Measurements from ENCODE around the gene GRID2. TPM values are rescaled to one million over a fixed set of nuclear protein-coding genes. Genes with fewer than 3 reads are reported as not detected.

GRID2 gene
- total and polyA plus RNA-seq, 10 of the 15 experiments (the other 5 are each of a cell fraction or from before 2014, with no cell fraction given): not detected

GRCh38 chr4:92299152-92299551 lies 4.6 kb upstream of the GRID2 start:
- no TSS peak for BruUV-seq (replicated peaks)
- no peak for ATAC-seq
- H3K9me3 ChIP-seq (replicated peaks; ENCODE audit: control insufficient read depth, insufficient read depth, low read length): no peaks in the 10 kb centered on the region
- H3K4me1 ChIP-seq (ENCODE audit: control insufficient read depth, insufficient read depth, low read length): no peaks in the 10 kb centered on the region
- H3K36me3 ChIP-seq (ENCODE audit: control insufficient read depth in 2 of 2, insufficient read depth in 2 of 2, low read length in 1 of 2): no peaks in the 10 kb centered on the region
- H3K27ac ChIP-seq (ENCODE audit: control insufficient read depth, insufficient read depth): no peak overlapping the region
- intact Hi-C loops (cut with micrococcal nuclease; ENCODE audit: unreplicated experiment): no loop called here
- SMC1A ChIA-PET (ENCODE audit: uncharacterized antibody, unreplicated experiment): no interaction called here
- POLR2A ChIA-PET: no interaction called here
- no peak for TF ChIP-seq MLLT1 (IDR thresholded peaks at IDR 0.05)
- TF ChIP-seq BRCA1 (IDR thresholded peaks at IDR 0.05; ENCODE audit: low read depth, low read length): no peak
- no peak for TF ChIP-seq KLF5 (IDR thresholded peaks at IDR 0.05; ENCODE audit: partially characterized antibody)
- TF ChIP-seq SP1 (IDR thresholded peaks at IDR 0.05; ENCODE audit: low read depth, low read length): no peak
- TF ChIP-seq, protein P1, sequence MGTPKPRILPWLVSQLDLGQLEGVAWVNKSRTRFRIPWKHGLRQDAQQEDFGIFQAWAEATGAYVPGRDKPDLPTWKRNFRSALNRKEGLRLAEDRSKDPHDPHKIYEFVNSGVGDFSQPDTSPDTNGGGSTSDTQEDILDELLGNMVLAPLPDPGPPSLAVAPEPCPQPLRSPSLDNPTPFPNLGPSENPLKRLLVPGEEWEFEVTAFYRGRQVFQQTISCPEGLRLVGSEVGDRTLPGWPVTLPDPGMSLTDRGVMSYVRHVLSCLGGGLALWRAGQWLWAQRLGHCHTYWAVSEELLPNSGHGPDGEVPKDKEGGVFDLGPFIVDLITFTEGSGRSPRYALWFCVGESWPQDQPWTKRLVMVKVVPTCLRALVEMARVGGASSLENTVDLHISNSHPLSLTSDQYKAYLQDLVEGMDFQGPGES (IDR thresholded peaks at IDR 0.05): no peak
- TF ChIP-seq ETV6 (conservative IDR thresholded peaks at IDR 0.05 in 1 of 2, IDR thresholded peaks at IDR 0.05 in 1 of 2; ENCODE audit: borderline replicate concordance in 1 of 2, low read depth in 1 of 2): no peak
- TF ChIP-seq BHLHE40 (IDR thresholded peaks at IDR 0.05; ENCODE audit: borderline replicate concordance in 1 of 2, low read depth in 2 of 2, low read length in 1 of 2): no peak
- TF ChIP-seq SMAD5 (IDR thresholded peaks at IDR 0.05; ENCODE audit: low read depth): no peak
- no peak for TF ChIP-seq MYC (IDR thresholded peaks at IDR 0.05; ENCODE audit: insufficient read depth, insufficient read length, insufficient replicate concordance, low read length, severe bottlenecking)
- TF ChIP-seq LARP7 (IDR thresholded peaks at IDR 0.05): no peak
- TF ChIP-seq SREBF1 (IDR thresholded peaks at IDR 0.05; ENCODE audit: low read length): no peak
- TF ChIP-seq BMI1 (IDR thresholded peaks at IDR 0.05; ENCODE audit: borderline replicate concordance): no peak
- H3K79me2 ChIP-seq (ENCODE audit: control insufficient read depth, insufficient read depth, low read length): no peaks in the 10 kb centered on the region
- H3K4me3 ChIP-seq: no peak overlapping the region
- no peaks in the 10 kb centered on the region for H3K27me3 ChIP-seq (replicated peaks in 1 of 2; ENCODE audit: control insufficient read depth in 2 of 2, insufficient read depth in 2 of 2, low read length in 1 of 2)
- H3K9ac ChIP-seq (ENCODE audit: control insufficient read depth, insufficient read depth, low read length): no peak overlapping the region
- no peaks in the 10 kb centered on the region for H4K20me1 ChIP-seq (ENCODE audit: control insufficient read depth, insufficient read depth)
- CTCF ChIA-PET: no interaction called here
- no peak for FAIRE-seq
- in situ Hi-C loops (cut with MboI): no loop called here
- H3K4me2 ChIP-seq (ENCODE audit: control insufficient read depth, insufficient read depth): no peak overlapping the region
- H2AFZ ChIP-seq (ENCODE audit: control insufficient read depth, low read depth, low read length): no peak overlapping the region
- no peak for DNase-seq (ENCODE audit: low read depth, low spot score)
- RAD21 ChIA-PET (ENCODE audit: unreplicated experiment): interaction anchor here (0.5 kb wide), 1 partner anchor 704 kb away, joined by 3 read pairs; no protein-coding TSS in a partner anchor

All from GM12878 (cell line).